HG03039 (cell line): ENCODE measurements around the gene RPL13A.
A peak's percentile ranks its signal among the peaks of the same experiment; 100 is the strongest.

Experiments
- ATAC-seq: cut with Tn5 transposase; IDR thresholded peaks from one replicate; pipeline ENCODE4 v1.9.1; 2021; ENCODE audit warnings: mild to moderate bottlenecking, moderate library complexity; ENCODE audit not compliant: unreplicated experiment

Gene RPL13A

GRCh38 chr19:49502866-49503581, 15.6 kb downstream of the RPL13A start:
- ATAC-seq = no peak

GRCh38 chr19:49503582-49503962, 16.2 kb downstream of the RPL13A start:
- no peak for ATAC-seq

GRCh38 chr19:49506575-49507105, 19.2 kb downstream of the RPL13A start:
- no peak for ATAC-seq

GRCh38 chr19:49507803-49508494, 20.5 kb downstream of the RPL13A start:
- no peak for ATAC-seq

GRCh38 chr19:49512970-49513745, 25.8 kb downstream of the RPL13A start:
- ATAC-seq = no peak

GRCh38 chr19:49513746-49514118, 26.3 kb downstream of the RPL13A start:
- no peak for ATAC-seq

- no peak for ATAC-seq
Measured at GRCh38 chr19:49514151-49514550, 26.7 kb downstream of the RPL13A start.

- no peak for ATAC-seq
Measured at GRCh38 chr19:49515767-49516166, 28.4 kb downstream of the RPL13A start.

- ATAC-seq = no peak
Measured at GRCh38 chr19:49518033-49518432, 30.6 kb downstream of the RPL13A start.

GRCh38 chr19:49520705-49521319, 33.4 kb downstream of the RPL13A start:
- no peak for ATAC-seq

GRCh38 chr19:49524812-49525455, 37.5 kb downstream of the RPL13A start:
- no peak for ATAC-seq

GRCh38 chr19:49528211-49528771, 40.9 kb downstream of the RPL13A start:
- no peak for ATAC-seq

- no peak for ATAC-seq
Measured at GRCh38 chr19:49530708-49531107, 43.3 kb downstream of the RPL13A start.

- peak; percentile 55 for ATAC-seq
Measured at GRCh38 chr19:49533551-49534488, 46.4 kb downstream of the RPL13A start.

GRCh38 chr19:49534632-49535385, 47.4 kb downstream of the RPL13A start:
- ATAC-seq = no peak

- no peak for ATAC-seq
Measured at GRCh38 chr19:49536921-49537462, 49.6 kb downstream of the RPL13A start.

GRCh38 chr19:49538643-49539042, 51.2 kb downstream of the RPL13A start:
- no peak for ATAC-seq
